Motor neuron (in vitro differentiated cells): ENCODE data around the gene CLDN2. TPM values are rescaled to one million over a fixed set of nuclear protein-coding genes. Genes with fewer than 3 reads are reported as not detected.

Experiments
- total RNA-seq, 8 experiments: library from RNA; unstranded; fragments of 300-600 nt; gene quantifications; 2 replicates each; pipeline versions ENCODE4 v1.2.3 to v1.2.4, GENCODE V29; 2022

CLDN2 gene
- total RNA-seq, 8 experiments from 2014 or later = 0.08 to 1.00 (median 0.27) TPM; not detected in 1

Other genes starting within 250 kb of the CLDN2 start
- 1 to 10 TPM in 3 of 8 experiments, under 1 TPM in 5; 0.25 to 9.5 (median 0.62) TPM for gene RNF128, start 193.7 kb upstream of the CLDN2 start, total RNA-seq
- 10 to 100 TPM in 1 of 8 experiments, 1 to 10 TPM in 3, under 1 TPM in 4; 0.60 to 12.3 (median 1.9) TPM for gene TBC1D8B, start 117.7 kb upstream of the CLDN2 start, total RNA-seq
- under 1 TPM in 2 of 8 experiments, not detected in 6; 0.16 to 0.33 TPM for gene RIPPLY1, start 17.1 kb upstream of the CLDN2 start, total RNA-seq
- gene MORC4, start 79.8 kb downstream of the CLDN2 start, total RNA-seq = 10 to 100 TPM in 1 of 8 experiments, 1 to 10 TPM in 7; 4.2 to 16.3 (median 4.9) TPM
- gene RBM41, start 198.4 kb downstream of the CLDN2 start, total RNA-seq = 10 to 100 TPM; 12.5 to 20.2 (median 14.2) TPM